Esophagus squamous epithelium (tissue), 5 donors: ENCODE results near the gene KRT33B. TPM values are rescaled to one million over a fixed set of nuclear protein-coding genes. Genes with fewer than 3 reads are reported as not detected.
"Not testable (repeated sequence)": the region's sequence is repeated elsewhere in the genome, so short reads cannot be mapped to it uniquely, and the experiment has no call there.

Experiments used
- DNase-seq: peaks from one replicate; lab custom pipeline; 2025; lab: John Stamatoyannopoulos, UW
- H3K27ac ChIP-seq, 4 donors: fragments of 200-600 bp; sonication (generic); one replicate each; pipeline ENCODE4 v1.5.1; 2016 to 2019; ENCODE audit warnings: mild to moderate bottlenecking in 1 of 4
- H3K27me3 ChIP-seq, 4 donors: fragments of 200-600 bp; sonication (generic); 1 replicate in 3 of 4; 2 replicates in 1 of 4; pipeline versions ENCODE4 v1.5.1 to v1.6.0; 2017 to 2021; ENCODE audit warnings: antibody characterized with exemption in 1 of 4
- H3K36me3 ChIP-seq, 3 donors: fragments of 200-600 bp; sonication (generic); one replicate each; pipeline ENCODE4 v1.5.1; 2016 to 2019
- H3K4me1 ChIP-seq, 3 donors: fragments of 200-600 bp; sonication (generic); one replicate each; pipeline ENCODE4 v1.5.1; 2017 to 2019
- H3K4me3 ChIP-seq, 4 donors: fragments of 200-600 bp; sonication (generic); 1 replicate in 3 of 4; 2 replicates in 1 of 4; pipeline ENCODE4 v1.5.1; 2016 to 2019; ENCODE audit warnings: mild to moderate bottlenecking in 2 of 4, moderate library complexity in 1 of 4
- H3K9me3 ChIP-seq, 3 donors: fragments of 200-600 bp; sonication (generic); one replicate each; pipeline ENCODE4 v1.5.1; 2016 to 2019
- CTCF ChIP-seq, 6 experiments: fragments of 450-650 bp in 4 of 6; fragments of 200-600 bp in 2 of 6; sonication (generic) in 2 of 6; IDR thresholded peaks; one replicate each; pipeline ENCODE4 v1.5.1; 2016 to 2019; ENCODE audit warnings: antibody characterized with exemption in 6 of 6, mild to moderate bottlenecking in 4 of 6, moderate library complexity in 4 of 6
- POLR2A ChIP-seq, 4 donors: fragments of 450-650 bp; IDR thresholded peaks; one replicate each; pipeline ENCODE4 v1.6.1; 2017; ENCODE audit warnings: antibody characterized with exemption in 4 of 4, mild to moderate bottlenecking in 4 of 4, moderate library complexity in 3 of 4
- WGBS, 2 donors: methylation state at CpG; one replicate each; pipeline ENCODE4 v1.1.5; 2018; 5-methylcytosine and 5-hydroxymethylcytosine counted together
- intact Hi-C: fragments of 100-400 bp; cut with DNase I; formaldehyde crosslinking; loops from one replicate; pipeline ENCODE4 v1.15.0; 2022
- total RNA-seq, 4 donors: library from RNA; depleted of rRNA; stranded (reverse); fragments of >200 nt; gene quantifications; one replicate each; pipeline ENCODE4 v1.1.0, GENCODE V29; 2016
- donor health status: DM: yes; HTN: yes; CAD: no.

Gene KRT33B
- total RNA-seq, 4 donors from 2014 or later = 0.32 to 0.57 TPM; not detected in 2

- H3K4me1 ChIP-seq = peaks cover 0 to 11% (median 0%) of the 10 kb centered on the region in 3 donors
- H3K9me3 ChIP-seq = no peaks in the 10 kb centered on the region
- WGBS, 2 donors = 78 to 80% methylated on average over 5 of the region's 5 CpGs
- TF ChIP-seq POLR2A (IDR thresholded peaks at IDR 0.05) (no peak), CTCF (IDR thresholded peaks at IDR 0.05) (no peak)
- H3K36me3 ChIP-seq = no peaks in the 10 kb centered on the region
- no peak for DNase-seq
- no peak overlapping the region for H3K27ac ChIP-seq
- intact Hi-C loops = no loop called here
- no peaks in the 10 kb centered on the region for H3K27me3 ChIP-seq
- no peak overlapping the region for H3K4me3 ChIP-seq
Measured at GRCh38 chr17:41360296-41360995, 9.2 kb downstream of the KRT33B start.

DNA sequence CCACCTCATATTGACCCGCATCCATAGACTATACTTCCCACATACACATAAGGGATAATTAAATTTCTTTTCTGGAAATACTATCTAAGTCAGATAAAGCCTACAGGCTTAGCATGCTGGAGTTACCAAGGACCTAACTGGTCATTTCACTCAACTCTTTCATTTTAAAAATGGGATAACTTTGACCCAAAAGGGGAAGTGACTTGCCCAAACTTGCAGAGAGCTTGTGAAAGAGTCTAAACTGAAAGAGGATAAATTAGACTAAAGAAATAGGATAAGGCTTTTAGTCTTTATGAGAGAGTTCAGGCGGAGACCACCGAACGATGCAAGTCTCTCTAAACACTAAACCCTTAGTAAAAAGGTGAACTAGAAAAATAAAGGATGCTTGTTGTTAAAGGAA lies 15.1 kb downstream of the KRT33B start:
- intact Hi-C loops = no loop called here
- H3K27ac ChIP-seq = no peak overlapping the region
- no peaks in the 10 kb centered on the region for H3K27me3 ChIP-seq
- TF ChIP-seq POLR2A (IDR thresholded peaks at IDR 0.05) (no peak), CTCF (IDR thresholded peaks at IDR 0.05) (no peak)
- no peak overlapping the region for H3K4me3 ChIP-seq
- no peaks in the 10 kb centered on the region for H3K36me3 ChIP-seq
- 59 to 69% methylated on average over 4 of the region's 4 CpGs for WGBS, 2 donors
- DNase-seq = no peak
- no peaks in the 10 kb centered on the region for H3K9me3 ChIP-seq
- peaks cover 0 to 29% (median 0%) of the 10 kb centered on the region in 3 donors for H3K4me1 ChIP-seq

- H3K4me3 ChIP-seq = no peak overlapping the region
- no peak overlapping the region for H3K27ac ChIP-seq
- H3K9me3 ChIP-seq = no peaks in the 10 kb centered on the region
- 54 to 58% methylated on average over 7 of the region's 7 CpGs for WGBS, 2 donors
- H3K36me3 ChIP-seq = no peaks in the 10 kb centered on the region
- H3K4me1 ChIP-seq = peaks cover 0 to 47% (median 7%) of the 10 kb centered on the region in 3 donors
- H3K27me3 ChIP-seq = no peaks in the 10 kb centered on the region
- no peak for TF ChIP-seq CTCF (IDR thresholded peaks at IDR 0.05)
- no peak for TF ChIP-seq POLR2A (IDR thresholded peaks at IDR 0.05)
- DNase-seq = no peak
- intact Hi-C loops = no loop called here
Measured at GRCh38 chr17:41352597-41353366, 16.8 kb downstream of the KRT33B start.

- no peak for DNase-seq
- WGBS, 2 donors = 94 to 95% methylated on average over 2 of the region's 2 CpGs
Measured at GRCh38 chr17:41351177-41351576, 18.4 kb downstream of the KRT33B start.

DNA sequence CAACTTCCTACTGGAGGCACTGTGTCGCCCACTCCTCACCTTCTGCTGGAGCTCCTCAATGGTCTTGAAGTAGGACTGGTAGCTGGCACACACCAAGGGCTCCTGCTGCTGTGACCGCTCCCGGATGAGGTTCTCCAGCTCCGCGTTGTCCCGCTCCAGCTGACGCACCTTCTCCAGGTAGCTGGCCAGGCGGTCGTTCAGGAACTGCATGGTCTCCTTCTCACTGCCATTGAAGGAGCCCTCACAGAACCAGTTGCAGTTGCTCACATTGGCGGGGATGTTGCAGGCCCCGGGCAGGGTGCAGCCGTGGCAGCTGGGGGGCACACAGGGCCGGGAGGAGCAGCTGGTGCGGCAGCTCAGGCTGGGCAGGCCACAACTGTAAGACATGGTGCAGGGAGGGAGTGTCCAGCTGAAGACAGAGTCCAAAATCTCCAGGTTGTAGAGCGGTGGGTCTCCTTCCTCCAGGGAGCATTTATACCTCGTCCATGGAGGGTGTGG lies 19.2 kb downstream of the KRT33B start, which contains the start of gene KRT33A:
TSS of gene KRT33A (minus strand) at position 448 of the 498 bp plus-strand sequence. CDS start at position 387, 61 bp downstream.
- 83 to 96% methylated on average over 7 to 8 of the region's 16 CpGs for WGBS, 2 donors

More at GRCh38 chr17:41351177-41351576, 18.4 kb downstream of the KRT33B start:
- intact Hi-C loops = no loop called here
- no peak for TF ChIP-seq CTCF (IDR thresholded peaks at IDR 0.05)
- TF ChIP-seq POLR2A (IDR thresholded peaks at IDR 0.05) = no peak
- H3K4me1 ChIP-seq = peaks cover 6 to 63% (median 18%) of the 10 kb centered on the region in 3 donors
- H3K9me3 ChIP-seq = no peaks in the 10 kb centered on the region
- no peak overlapping the region for H3K27ac ChIP-seq
- no peaks in the 10 kb centered on the region for H3K36me3 ChIP-seq
- H3K27me3 ChIP-seq = no peaks in the 10 kb centered on the region
- no peak overlapping the region for H3K4me3 ChIP-seq

More for the DNA sequence above, 19.2 kb downstream of the KRT33B start, which contains the start of gene KRT33A:
- DNase-seq, H3K27ac ChIP-seq, H3K4me3 ChIP-seq, H3K36me3 ChIP-seq, H3K9me3 ChIP-seq, H3K27me3 ChIP-seq, intact Hi-C loops: not testable (repeated sequence)
- H3K4me1 ChIP-seq = peaks cover 6 to 70% (median 23%) of the 10 kb centered on the region in 3 donors
